ENCODE data around the gene TARS1. TPM values are rescaled to one million over a fixed set of nuclear protein-coding genes. Genes with fewer than 3 reads are reported as not detected.

Gene TARS1
- total RNA-seq, 3 donors from 2014 or later: 77.9 to 150 (median 94.6) TPM

DNA sequence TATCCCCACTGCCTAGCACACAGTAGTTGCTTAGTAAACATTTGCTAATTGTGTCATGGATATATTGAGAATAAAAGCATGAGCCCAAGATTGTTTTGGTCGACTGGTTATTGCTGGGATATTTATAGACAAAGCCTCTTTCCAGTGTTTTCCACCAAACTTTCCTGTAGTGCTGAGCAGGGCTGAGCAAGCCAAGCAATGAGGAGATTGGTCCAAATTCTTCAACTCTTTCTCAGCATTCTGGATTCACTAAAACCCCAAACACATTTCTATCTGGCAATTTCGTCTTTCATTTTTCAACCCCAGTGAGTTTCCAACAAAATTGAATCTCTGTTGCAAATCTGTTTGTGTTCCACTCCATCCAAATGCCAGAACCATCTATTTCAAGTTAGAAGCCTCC is 31.9 kb upstream of the TARS1 start:
- intact Hi-C loops (cut with DNase I, micrococcal nuclease): no loop called here
- H3K4me3 ChIP-seq: no peak overlapping the region
- no peaks in the 10 kb centered on the region for H3K36me3 ChIP-seq (ENCODE audit: low read depth)
- DNase-seq (no peak), ATAC-seq (no peak)
- no peaks in the 10 kb centered on the region for H3K9me3 ChIP-seq
- TF ChIP-seq, protein P1, sequence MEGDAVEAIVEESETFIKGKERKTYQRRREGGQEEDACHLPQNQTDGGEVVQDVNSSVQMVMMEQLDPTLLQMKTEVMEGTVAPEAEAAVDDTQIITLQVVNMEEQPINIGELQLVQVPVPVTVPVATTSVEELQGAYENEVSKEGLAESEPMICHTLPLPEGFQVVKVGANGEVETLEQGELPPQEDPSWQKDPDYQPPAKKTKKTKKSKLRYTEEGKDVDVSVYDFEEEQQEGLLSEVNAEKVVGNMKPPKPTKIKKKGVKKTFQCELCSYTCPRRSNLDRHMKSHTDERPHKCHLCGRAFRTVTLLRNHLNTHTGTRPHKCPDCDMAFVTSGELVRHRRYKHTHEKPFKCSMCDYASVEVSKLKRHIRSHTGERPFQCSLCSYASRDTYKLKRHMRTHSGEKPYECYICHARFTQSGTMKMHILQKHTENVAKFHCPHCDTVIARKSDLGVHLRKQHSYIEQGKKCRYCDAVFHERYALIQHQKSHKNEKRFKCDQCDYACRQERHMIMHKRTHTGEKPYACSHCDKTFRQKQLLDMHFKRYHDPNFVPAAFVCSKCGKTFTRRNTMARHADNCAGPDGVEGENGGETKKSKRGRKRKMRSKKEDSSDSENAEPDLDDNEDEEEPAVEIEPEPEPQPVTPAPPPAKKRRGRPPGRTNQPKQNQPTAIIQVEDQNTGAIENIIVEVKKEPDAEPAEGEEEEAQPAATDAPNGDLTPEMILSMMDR (IDR thresholded peaks at IDR 0.05): no peak
- no peaks in the 10 kb centered on the region for H3K4me1 ChIP-seq (ENCODE audit: low read depth)

DNA sequence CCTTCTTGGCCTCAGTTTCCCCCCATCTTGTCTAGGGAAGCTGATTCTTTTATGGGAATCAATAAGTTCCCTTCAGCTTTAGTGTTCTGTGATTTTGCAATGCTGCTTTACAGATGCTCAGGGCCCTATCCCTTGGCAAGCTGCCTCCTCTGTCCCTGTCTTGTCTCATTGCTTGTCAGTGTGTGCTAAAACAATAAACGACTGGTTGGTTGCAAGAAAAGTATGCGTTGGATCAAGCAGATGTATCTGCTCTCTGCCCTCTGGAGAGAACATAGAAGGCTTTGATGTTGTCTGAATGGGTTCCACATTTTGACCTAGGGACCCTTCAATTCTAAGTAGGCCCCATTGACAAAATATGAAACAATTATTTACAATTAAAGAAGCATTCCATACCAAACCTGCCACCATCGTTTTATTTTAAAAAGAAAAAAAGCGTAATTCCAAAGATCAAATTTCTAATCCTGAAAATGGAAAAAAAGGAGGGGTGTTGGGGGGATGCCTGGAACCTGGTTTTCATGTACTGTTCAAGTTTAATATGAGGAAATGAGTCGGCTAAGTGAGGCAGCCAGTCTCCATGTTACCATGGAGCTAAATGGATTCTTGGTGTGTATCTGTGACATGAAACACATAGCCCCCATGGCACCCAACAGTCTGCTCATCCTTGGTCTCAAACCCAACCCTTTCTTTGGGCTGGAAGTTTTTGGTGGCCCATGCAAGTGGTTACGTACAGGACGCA is 31.2 kb upstream of the TARS1 start:
- no peaks in the 10 kb centered on the region for H3K9me3 ChIP-seq
- H3K4me1 ChIP-seq (ENCODE audit: low read depth): no peaks in the 10 kb centered on the region
- ATAC-seq: no peak
- TF ChIP-seq, protein P1 (IDR thresholded peaks at IDR 0.05): no peak
- no peaks in the 10 kb centered on the region for H3K36me3 ChIP-seq (ENCODE audit: low read depth)
- DNase-seq: peak in 1 of 3 donors; percentile 16
- no peak overlapping the region for H3K4me3 ChIP-seq
- intact Hi-C loops (cut with DNase I, micrococcal nuclease): no loop called here

DNA sequence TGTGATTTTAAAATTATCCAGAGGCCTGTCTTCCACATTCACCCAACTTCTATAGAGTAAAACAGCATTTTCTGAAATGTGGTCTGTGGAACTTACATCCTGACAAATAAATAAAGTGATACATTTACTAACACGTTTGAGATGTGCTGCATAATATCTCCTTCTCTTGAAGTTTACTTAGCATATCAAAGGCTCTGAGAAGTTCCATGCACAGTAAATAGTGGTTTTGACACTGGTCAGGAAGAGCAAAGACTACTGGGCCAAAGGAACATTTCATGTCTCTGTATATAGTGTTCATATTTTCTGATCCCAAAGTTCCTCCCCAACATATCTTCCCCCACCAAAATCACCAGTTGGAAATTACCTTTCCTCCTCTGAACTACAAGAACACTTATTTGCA is 30.5 kb upstream of the TARS1 start:
- TF ChIP-seq, protein P1 (IDR thresholded peaks at IDR 0.05): no peak
- intact Hi-C loops (cut with DNase I, micrococcal nuclease): no loop called here
- H3K36me3 ChIP-seq (ENCODE audit: low read depth): no peaks in the 10 kb centered on the region
- DNase-seq (no peak), ATAC-seq (no peak)
- H3K9me3 ChIP-seq: no peaks in the 10 kb centered on the region
- no peak overlapping the region for H3K4me3 ChIP-seq
- no peaks in the 10 kb centered on the region for H3K4me1 ChIP-seq (ENCODE audit: low read depth)

DNA sequence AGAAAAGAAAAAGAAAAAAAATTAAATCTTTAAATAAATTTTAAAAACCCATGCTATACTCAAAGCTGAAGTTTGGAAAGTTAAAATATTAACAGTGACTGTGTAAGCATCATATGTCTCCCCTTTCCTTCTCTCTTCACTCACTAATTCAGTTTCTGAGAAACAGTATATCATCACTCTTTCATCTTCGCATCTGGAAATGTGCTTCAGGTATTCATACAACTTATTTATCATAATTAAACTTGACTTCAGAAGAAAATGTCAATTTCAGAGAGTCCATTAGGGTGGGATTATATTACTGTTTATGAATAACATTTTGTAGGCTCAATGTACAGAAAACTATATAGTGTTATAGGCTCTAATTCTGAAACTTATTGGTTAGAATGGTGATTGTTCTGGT is 29.3 kb upstream of the TARS1 start:
- no peak for DNase-seq
- Histone ChIP-seq H3K4me1 (ENCODE audit: low read depth) (no peaks in the 10 kb centered on the region), H3K9me3 (no peaks in the 10 kb centered on the region), H3K36me3 (ENCODE audit: low read depth) (no peaks in the 10 kb centered on the region), H3K4me3 (no peak overlapping the region)
- intact Hi-C loops (cut with DNase I, micrococcal nuclease): no loop called here
- ATAC-seq: no peak
- TF ChIP-seq, protein P1 (IDR thresholded peaks at IDR 0.05): no peak

DNA sequence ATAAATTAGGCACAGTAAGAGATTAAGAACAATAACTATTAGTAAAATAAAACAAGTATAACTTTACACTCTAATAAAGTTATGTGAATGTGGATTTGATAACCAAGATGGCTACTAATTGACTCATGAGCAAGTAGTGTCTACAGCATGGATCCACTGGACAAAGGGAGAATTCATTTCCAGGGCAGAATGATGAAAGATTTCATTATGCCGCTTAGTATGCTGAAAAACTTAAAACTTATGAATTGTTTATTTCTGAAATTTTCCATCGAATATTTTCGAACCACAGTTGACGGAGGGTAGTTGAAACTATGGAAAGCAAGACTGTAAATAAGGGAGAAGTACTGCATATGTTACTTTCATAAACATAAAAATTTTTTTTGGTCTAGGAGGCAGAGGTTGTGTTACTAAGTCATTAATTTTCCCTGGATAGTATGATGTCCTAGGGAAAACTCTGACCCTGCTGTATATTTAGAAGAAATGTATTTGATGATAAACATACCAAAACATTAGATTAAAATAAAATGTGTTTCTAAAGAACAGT is 24.9 kb upstream of the TARS1 start:
- Histone ChIP-seq H3K4me1 (ENCODE audit: low read depth) (no peaks in the 10 kb centered on the region), H3K9me3 (no peaks in the 10 kb centered on the region), H3K36me3 (ENCODE audit: low read depth) (no peaks in the 10 kb centered on the region), H3K4me3 (no peak overlapping the region)
- ATAC-seq (no peak), DNase-seq (no peak)
- intact Hi-C loops (cut with DNase I, micrococcal nuclease): no loop called here
- TF ChIP-seq, protein P1 (IDR thresholded peaks at IDR 0.05): no peak

Data from mucosa of descending colon (tissue), 3 donors.